Neural crest cell (in vitro differentiated cells): Measurements from ENCODE around the gene ZNF613. TPM values are rescaled to one million over a fixed set of nuclear protein-coding genes. Genes with fewer than 3 reads are reported as not detected.
"Not testable (repeated sequence)": the region's sequence is repeated elsewhere in the genome, so short reads cannot be mapped to it uniquely, and the experiment has no call there.

Experiments
- DNase-seq: peaks from one replicate; pipeline ENCODE4 v3.0.0; 2021; ENCODE audit warnings: low read depth, mixed read lengths, low spot score
- H3K27ac Mint-ChIP-seq: one replicate; pipeline ENCODE4 v1.8.0; 2021; ENCODE audit warnings: mild to moderate bottlenecking, mixed read lengths; ENCODE audit not compliant: unreplicated experiment
- H3K27me3 Mint-ChIP-seq: 2 replicates; pipeline ENCODE4 v1.8.0; 2021; ENCODE audit warnings: low read depth, mild to moderate bottlenecking, mixed read lengths
- H3K36me3 Mint-ChIP-seq: 2 replicates; pipeline ENCODE4 v1.8.0; 2021; ENCODE audit warnings: low read depth, mild to moderate bottlenecking, mixed read lengths
- H3K4me1 Mint-ChIP-seq: 2 replicates; pipeline ENCODE4 v1.8.0; 2021; ENCODE audit warnings: mixed read lengths
- H3K4me3 Mint-ChIP-seq: one replicate; pipeline ENCODE4 v1.8.0; 2021; ENCODE audit warnings: mild to moderate bottlenecking, mixed read lengths
- H3K9me3 Mint-ChIP-seq: 2 replicates; pipeline ENCODE4 v1.8.0; 2021; ENCODE audit warnings: mixed read lengths
- total RNA-seq: library from RNA; stranded (reverse); gene quantifications from 2 replicates; pipeline ENCODE4 v1.2.1, GENCODE V29; 2021
- TF ChIP-seq, protein P1 (sequence below): fragments of 200-600 bp; sonication (generic); conservative IDR thresholded peaks from 2 replicates; pipeline ENCODE4 v1.5.0; 2021; ENCODE audit warnings: antibody characterized with exemption, mild to moderate bottlenecking

Gene ZNF613
- total RNA-seq, 1 donor from 2014 or later: 6.3 TPM

GRCh38 chr19:51948975-51949374 lies 21.7 kb downstream of the ZNF613 start:
- DNase-seq: no peak
- TF ChIP-seq, protein P1, sequence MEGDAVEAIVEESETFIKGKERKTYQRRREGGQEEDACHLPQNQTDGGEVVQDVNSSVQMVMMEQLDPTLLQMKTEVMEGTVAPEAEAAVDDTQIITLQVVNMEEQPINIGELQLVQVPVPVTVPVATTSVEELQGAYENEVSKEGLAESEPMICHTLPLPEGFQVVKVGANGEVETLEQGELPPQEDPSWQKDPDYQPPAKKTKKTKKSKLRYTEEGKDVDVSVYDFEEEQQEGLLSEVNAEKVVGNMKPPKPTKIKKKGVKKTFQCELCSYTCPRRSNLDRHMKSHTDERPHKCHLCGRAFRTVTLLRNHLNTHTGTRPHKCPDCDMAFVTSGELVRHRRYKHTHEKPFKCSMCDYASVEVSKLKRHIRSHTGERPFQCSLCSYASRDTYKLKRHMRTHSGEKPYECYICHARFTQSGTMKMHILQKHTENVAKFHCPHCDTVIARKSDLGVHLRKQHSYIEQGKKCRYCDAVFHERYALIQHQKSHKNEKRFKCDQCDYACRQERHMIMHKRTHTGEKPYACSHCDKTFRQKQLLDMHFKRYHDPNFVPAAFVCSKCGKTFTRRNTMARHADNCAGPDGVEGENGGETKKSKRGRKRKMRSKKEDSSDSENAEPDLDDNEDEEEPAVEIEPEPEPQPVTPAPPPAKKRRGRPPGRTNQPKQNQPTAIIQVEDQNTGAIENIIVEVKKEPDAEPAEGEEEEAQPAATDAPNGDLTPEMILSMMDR: no peak
- Mint-ChIP-seq H3K36me3 (peaks cover 63% of the 10 kb centered on the region), H3K9me3 (peaks cover 37% of the 10 kb centered on the region), H3K4me1 (no peaks in the 10 kb centered on the region), H3K27me3 (no peaks in the 10 kb centered on the region), H3K27ac (no peak overlapping the region), H3K4me3 (no peak overlapping the region)

DNA sequence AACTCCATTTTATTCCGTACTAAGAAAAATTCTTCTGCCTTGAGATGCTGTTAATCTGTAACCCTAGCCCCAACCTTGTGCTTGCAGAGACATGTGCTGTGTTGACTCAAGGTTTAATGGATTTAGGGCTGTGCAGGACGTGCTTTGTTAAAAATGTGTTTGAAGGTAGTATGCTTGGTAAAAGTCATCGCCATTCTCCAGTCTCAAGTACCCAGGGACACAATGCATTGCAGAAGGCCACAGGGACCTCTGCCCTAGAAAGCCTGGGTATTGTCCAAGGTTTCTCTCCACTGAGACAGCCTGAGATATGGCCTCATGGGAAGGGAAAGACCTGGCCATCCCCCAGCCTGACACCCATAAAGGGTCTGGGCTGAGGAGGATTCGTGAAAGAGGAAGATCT lies 30.6 kb downstream of the ZNF613 start:
- not testable (repeated sequence) for H3K4me3 Mint-ChIP-seq, DNase-seq, H3K27me3 Mint-ChIP-seq, H3K27ac Mint-ChIP-seq, H3K4me1 Mint-ChIP-seq
- peaks cover 27% of the 10 kb centered on the region for H3K9me3 Mint-ChIP-seq
- H3K36me3 Mint-ChIP-seq: peaks cover 44% of the 10 kb centered on the region

DNA sequence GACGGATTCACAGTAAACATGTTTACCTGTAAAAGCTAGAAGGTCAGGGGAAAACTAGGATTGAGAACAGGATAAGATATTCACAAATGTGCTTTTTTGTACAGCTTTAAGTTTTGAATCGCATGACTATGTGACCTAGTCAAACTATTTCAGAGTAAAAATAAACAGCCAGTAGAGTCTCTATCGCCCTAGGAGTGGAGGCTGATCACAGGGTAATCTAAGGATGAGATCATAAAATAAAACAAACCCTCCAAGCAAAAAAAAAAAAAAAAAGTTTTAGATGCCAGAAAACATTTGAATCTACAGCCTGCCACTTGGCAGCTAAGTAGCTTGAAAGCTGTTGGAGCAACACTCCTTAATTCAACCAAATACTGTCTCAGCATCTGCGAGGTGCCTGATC lies 32.5 kb downstream of the ZNF613 start:
- H3K4me3 Mint-ChIP-seq: no peak overlapping the region
- TF ChIP-seq, protein P1: no peak
- no peaks in the 10 kb centered on the region for H3K4me1 Mint-ChIP-seq
- H3K27ac Mint-ChIP-seq: no peak overlapping the region
- peaks cover 30% of the 10 kb centered on the region for H3K9me3 Mint-ChIP-seq
- H3K36me3 Mint-ChIP-seq: peaks cover 53% of the 10 kb centered on the region
- H3K27me3 Mint-ChIP-seq: no peaks in the 10 kb centered on the region
- DNase-seq: no peak

DNA sequence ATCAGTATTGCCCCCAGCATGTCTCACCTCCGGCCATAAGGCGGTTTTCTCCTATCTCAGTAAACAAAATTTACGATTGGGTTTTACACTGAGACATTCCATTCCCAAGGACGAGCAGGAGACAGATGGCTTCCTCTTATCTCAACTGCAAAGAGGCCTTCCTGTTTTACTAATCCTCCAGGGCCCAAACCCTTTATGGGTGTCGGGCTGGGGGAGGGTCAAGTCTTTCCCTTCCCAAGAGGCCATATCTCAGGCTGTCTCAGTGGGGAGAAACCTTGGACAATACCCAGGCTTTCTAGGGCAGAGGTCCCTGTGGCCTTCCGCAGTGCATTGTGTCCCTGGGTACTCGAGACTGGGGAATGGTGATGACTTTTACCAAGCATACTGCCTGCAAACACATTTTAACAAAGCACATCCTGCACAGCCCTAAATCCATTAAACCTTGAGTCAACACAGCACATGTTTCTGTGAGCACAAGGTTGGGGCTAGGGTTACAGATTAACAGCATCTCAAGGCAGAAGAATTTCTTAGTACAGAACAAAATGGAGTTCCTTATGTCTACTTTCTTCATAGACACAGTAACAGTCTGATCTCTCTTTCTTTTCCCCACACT lies 33.5 kb downstream of the ZNF613 start:
- H3K9me3 Mint-ChIP-seq: peaks cover 35% of the 10 kb centered on the region
- H3K4me3 Mint-ChIP-seq, H3K4me1 Mint-ChIP-seq, H3K27ac Mint-ChIP-seq, H3K27me3 Mint-ChIP-seq, DNase-seq: not testable (repeated sequence)
- H3K36me3 Mint-ChIP-seq: peaks cover 59% of the 10 kb centered on the region

DNA sequence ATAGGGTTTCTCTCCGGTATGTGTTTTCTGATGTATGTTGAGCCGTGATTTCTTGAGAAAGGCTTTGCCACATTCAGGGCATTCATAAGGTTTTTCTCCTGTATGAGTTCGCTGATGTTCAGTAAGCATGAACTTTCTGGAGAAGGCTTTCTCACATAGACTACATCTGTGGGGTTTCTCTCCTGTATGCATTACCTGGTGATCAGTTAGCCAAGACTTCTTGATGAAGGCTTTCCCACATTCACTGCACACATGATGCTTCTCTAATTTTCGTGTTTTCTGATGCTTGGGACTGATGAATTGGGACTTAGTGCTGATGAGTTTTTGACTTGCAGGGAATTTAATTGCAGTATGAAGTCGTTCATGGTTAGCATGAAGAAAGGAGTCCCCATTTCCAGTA lies 38.3 kb downstream of the ZNF613 start:
- Mint-ChIP-seq H3K27me3 (no peaks in the 10 kb centered on the region), H3K4me3 (no peak overlapping the region), H3K27ac (no peak overlapping the region), H3K4me1 (no peaks in the 10 kb centered on the region), H3K9me3 (peaks cover 25% of the 10 kb centered on the region), H3K36me3 (peaks cover 68% of the 10 kb centered on the region)
- no peak for DNase-seq
- TF ChIP-seq, protein P1: no peak

- Mint-ChIP-seq H3K9me3 (peaks cover 22% of the 10 kb centered on the region), H3K4me1 (no peaks in the 10 kb centered on the region), H3K4me3 (no peak overlapping the region), H3K27me3 (no peaks in the 10 kb centered on the region), H3K27ac (no peak overlapping the region), H3K36me3 (peaks cover 68% of the 10 kb centered on the region)
- no peak for DNase-seq
- TF ChIP-seq, protein P1: no peak
Measured at GRCh38 chr19:51970718-51971117, 43.4 kb downstream of the ZNF613 start.

DNA sequence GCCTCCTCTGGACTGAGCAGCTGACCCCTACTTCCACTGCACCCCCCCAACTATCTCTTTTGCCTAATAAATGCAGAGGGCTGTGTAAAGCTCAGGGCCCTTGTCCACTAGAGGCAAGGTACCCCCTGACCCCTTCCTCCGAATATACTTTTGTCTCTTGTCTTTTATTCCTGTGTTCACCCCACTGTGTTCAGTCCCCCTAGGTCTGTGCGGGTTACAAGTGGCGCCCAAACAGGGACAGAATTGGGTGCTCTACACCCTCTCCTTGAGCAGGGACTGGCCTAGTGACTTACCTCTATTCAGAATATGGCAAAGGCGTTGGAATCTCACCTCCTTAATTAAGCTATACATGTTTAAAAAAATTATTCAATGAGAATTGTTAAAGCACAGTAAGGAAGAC lies 44.4 kb downstream of the ZNF613 start:
- TF ChIP-seq, protein P1: no peak
- no peak overlapping the region for H3K27ac Mint-ChIP-seq
- H3K4me1 Mint-ChIP-seq: no peaks in the 10 kb centered on the region
- DNase-seq: no peak
- peaks cover 25% of the 10 kb centered on the region for H3K9me3 Mint-ChIP-seq
- no peaks in the 10 kb centered on the region for H3K27me3 Mint-ChIP-seq
- peaks cover 70% of the 10 kb centered on the region for H3K36me3 Mint-ChIP-seq
- no peak overlapping the region for H3K4me3 Mint-ChIP-seq

DNA sequence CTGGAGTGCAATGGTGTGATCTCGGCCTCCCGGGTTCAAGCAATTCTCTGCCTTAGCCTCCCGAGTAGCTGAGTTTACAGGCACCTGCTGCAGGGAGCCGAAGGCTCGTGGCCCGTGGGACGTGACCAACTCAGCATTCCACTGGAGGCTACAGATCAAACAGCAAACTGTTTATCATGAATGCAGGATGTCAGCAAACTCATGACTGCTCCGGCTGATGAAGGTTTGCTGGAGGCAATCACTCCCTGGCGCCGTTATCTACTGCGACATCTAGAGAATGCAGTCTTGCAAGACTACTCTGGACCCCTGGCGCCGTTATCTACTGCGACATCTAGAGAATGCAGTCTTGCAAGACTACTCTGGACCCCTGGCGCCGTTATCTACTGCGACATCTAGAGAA lies 48.5 kb downstream of the ZNF613 start:
- not testable (repeated sequence) for H3K27me3 Mint-ChIP-seq, H3K27ac Mint-ChIP-seq, H3K4me3 Mint-ChIP-seq, DNase-seq, H3K4me1 Mint-ChIP-seq
- Mint-ChIP-seq H3K36me3 (peaks cover 72% of the 10 kb centered on the region), H3K9me3 (peaks cover 39% of the 10 kb centered on the region)
